ENCODE data around the gene ANO6.

DNA sequence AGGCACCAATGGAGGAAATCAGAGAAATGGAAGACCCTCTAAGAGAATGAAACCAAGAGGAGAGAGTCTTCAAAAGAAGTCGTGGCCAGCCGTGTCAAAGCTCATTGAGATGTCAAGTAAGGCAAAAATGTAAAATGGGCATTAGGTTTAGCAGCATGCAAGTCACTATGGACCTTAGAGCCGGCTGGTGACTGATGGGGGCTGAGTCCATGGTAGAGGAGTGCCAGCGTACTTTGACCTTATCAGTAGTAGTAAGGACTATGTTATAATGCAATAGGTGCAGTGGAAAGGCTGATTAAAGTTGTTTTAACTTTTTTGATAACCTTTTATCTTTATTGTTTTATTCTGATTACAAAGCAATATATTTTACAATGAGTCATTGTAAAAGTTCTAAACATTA lies 66.5 kb downstream of the ANO6 start:
- TF ChIP-seq, protein P1, sequence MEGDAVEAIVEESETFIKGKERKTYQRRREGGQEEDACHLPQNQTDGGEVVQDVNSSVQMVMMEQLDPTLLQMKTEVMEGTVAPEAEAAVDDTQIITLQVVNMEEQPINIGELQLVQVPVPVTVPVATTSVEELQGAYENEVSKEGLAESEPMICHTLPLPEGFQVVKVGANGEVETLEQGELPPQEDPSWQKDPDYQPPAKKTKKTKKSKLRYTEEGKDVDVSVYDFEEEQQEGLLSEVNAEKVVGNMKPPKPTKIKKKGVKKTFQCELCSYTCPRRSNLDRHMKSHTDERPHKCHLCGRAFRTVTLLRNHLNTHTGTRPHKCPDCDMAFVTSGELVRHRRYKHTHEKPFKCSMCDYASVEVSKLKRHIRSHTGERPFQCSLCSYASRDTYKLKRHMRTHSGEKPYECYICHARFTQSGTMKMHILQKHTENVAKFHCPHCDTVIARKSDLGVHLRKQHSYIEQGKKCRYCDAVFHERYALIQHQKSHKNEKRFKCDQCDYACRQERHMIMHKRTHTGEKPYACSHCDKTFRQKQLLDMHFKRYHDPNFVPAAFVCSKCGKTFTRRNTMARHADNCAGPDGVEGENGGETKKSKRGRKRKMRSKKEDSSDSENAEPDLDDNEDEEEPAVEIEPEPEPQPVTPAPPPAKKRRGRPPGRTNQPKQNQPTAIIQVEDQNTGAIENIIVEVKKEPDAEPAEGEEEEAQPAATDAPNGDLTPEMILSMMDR (conservative IDR thresholded peaks at IDR 0.05; ENCODE audit: low read depth, low read length), result no peak
- TF ChIP-seq EZH2phosphoT487 (IDR thresholded peaks at IDR 0.05; ENCODE audit: borderline replicate concordance, low read length), result no peak

Data from PC-3 (cell line).